SIG-M5 treated with dmso at 0.1 percent for 504 hours (cell line): ENCODE data around the gene SPEN.

Experiments used
- DNase-seq: peaks from one replicate; lab custom pipeline; 2025; ENCODE audit not compliant: unreplicated experiment; lab: John Stamatoyannopoulos, UW

The SPEN gene

DNA sequence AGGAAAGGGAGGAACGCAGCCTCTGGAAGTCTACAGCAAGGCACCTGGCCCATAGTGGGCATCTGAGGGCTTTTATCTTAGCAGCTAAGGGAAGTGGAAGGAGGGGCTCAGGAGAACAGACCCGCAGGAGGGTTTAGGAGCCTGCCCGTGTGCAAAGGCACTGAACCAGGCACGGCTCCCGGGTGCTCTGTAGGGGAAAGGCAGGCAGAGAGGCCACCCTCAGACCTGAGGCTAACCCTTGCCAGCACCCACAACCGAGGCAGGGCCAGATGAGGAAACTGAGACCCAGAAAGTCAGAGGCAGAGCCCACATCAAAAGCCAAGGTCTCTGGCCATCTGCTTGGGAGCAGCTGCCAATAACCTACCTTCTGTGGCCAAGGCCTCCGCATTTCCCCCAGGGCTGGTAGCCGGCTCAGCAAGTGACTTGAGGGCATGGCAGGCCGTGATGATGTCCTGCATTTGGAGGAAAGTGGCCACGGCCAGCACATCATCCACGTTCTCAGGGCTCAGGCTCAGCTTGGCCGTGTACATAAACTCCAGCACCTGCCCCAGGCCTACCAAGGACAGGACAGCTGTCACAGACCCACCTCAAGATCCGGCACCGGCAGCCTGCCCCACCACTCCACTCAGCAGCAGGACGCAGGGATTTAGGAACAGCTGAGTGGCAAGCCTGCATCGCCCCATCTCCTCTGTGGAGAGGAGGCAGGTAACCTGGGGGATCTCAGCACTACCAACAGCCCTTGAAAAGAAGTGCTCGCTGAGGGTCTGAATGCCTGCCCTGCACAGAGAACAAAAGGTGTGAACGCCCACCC is 99.3 kb downstream of the SPEN start:
- no peak for DNase-seq

DNA sequence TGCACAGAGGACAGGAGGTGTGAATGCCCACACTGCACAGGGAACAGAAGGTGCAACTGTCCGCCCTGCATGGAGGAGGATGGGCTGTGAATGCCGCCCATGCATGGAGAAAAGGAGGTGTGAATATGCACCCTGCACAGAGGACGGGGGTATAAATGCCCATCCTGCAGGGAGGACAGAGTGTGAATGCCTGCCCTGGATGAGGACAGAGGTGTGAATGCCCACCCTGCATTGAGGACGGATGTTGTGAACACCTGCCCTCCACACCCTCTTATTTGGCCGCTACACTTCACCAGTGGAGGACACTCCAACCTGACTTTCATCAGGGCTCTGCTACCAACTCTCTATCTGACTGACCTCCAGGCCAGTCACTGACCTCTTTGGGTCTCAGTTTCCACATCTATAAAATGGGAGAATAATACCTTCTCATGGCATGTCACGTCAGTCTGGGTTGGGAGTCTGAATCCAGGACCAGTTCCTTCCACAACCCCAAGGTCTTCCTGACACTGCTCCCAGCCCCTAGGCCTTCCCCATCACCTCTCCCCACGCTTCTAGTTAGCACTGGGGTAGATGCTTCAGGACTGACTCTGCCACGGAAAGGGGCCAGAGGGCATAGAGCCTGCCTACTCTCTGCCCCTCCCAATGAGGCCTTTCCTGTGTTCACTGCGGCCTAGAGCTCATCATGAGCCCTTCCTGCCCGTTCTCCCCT is 100.0 kb downstream of the SPEN start:
- DNase-seq = no peak

DNA sequence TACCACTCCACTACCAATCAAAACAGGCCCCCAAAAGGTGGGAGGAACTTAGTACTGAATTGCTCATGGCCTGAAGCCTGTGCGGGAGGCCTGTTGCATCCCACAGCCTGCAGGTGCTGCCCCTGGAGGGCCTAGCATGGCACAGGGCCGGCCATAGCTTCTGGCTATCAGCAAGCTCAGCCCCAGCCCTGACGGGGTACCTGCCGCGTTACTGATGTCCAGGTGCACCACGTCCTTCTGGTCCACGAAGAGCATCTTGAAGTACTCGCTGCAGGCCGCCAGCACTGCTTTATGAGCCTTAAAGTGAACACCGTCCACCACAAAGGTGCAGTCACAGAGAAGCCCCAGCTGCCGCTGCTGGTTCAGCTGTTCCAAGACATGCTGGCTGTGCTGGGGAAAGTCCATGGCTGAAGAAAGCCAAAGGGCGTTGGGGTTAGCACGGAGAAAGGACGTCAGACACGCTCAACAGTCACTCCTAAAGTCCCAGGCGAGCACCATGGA is 100.6 kb downstream of the SPEN start:
- no peak for DNase-seq

DNA sequence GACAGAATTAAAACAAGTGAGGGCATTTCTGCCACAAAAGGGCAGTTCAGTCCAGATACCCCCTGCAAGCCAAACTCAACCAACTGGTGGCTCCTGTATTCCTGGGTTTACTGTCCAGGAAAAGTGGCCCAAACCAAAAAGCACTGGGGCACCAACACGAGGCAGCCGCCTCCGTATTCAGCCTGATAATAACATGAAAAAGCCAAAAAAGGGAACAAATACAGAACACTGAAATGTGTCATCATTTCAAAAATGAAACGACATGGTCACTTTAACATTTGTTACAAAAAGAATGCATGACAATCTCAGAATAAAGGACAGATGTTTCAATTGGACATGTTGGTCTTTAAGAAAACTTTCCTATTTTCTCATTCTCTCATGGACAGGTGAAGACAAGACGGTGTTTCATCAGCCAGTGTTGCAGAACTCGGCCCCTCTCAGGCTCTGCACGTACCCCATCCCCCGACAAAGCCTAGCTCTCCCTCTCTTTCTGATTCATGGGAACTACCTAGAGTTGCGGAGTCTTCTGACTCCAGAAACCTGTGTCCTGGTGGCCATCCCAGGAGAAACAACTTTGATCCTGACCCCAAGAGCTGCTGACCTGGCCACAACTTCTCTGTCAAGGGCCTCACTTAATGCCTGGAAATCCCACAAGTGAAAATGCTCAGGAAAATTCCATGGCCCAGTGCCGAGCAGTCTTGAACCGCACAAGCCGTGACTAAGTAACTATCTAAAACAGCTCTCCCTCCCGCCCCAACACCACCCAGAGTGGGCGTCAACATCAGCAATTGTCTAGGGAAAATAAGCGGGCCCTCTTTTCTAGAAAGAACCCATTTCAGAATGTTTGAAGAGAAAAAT is 101.3 kb downstream of the SPEN start:
- DNase-seq = no peak

DNA sequence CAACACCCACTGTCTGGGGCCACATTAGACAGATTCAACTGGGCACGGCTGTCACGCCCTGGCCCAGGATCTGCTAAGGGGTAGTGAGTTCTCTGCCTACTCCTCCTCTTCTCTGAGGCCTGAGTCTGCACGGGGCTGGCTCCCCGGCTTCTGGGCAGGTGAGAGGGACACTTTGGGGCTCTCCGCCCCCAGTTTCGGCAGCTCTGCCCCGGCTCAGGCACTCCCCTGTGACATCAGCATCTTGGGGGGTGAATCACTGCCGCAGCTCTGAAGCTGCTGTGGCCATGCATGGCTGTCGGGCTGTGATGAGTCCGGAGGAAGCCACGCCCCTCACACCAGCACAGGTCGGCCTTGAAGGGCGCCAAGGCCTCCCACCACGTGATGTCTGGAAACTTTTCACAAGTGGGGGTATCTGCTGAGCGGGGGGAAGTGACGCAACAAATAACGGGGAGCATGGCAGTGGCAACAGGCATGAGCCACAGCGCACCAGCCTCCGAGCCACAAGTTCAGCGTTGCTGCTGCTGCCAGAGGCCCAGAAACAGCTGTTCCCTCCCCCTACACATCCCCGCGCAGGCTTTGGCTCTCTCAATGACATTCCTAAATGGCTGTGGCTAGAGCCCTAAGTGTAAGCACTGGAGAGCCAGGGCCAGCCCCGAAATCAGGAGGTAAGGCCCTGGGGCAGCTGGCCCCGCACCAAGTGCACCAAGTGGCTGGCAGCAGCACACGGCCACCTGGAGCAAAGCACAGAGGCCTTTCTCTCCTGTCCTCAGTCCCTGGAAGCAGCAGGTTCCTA is 102.1 kb downstream of the SPEN start:
- DNase-seq = no peak

DNA sequence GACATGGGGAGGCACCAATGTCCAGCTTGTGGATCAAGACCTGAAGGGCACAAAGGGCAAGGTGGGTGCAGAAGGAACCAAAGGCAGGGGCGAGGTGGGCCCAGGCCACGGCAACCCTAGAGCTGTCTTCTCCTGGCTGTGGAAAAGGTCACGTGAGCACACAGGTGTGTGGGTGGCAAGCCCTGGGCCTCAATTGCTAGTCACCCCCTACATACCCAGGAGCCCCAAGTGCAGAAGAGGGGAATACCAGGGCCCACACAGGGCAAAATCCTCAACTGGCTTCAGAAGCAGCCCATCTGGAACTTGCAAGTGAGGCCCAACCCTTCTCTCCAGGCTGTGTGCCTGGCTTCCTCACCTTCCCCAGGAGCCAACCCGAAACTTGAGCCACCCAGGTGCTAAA is 102.8 kb downstream of the SPEN start:
- no peak for DNase-seq

DNA sequence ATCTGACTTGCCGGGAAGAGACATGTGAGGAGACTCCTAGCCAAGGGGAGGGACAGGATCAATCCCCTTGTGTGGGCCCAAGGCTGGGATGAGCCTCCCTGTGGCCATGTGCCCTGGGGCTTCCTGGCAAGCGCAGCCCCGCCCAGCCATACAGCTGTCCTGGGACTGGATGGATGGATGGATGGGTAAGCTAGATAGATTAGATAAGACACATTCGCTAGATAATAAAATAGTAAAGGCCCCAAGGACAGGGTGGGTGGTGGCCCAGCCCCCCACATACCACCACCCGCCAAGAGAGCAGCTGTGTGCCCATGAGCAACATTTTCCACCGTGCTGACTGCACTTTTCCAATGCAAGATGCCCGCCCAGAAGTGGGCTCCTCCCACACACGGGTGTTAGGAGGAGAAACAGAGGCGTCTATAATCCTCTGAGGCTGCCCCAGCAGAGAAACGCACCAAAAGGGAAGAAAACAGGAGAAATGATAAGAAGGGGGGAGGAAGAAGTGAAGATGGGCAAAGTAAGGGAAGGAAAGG is 103.3 kb downstream of the SPEN start:
- DNase-seq = no peak

DNA sequence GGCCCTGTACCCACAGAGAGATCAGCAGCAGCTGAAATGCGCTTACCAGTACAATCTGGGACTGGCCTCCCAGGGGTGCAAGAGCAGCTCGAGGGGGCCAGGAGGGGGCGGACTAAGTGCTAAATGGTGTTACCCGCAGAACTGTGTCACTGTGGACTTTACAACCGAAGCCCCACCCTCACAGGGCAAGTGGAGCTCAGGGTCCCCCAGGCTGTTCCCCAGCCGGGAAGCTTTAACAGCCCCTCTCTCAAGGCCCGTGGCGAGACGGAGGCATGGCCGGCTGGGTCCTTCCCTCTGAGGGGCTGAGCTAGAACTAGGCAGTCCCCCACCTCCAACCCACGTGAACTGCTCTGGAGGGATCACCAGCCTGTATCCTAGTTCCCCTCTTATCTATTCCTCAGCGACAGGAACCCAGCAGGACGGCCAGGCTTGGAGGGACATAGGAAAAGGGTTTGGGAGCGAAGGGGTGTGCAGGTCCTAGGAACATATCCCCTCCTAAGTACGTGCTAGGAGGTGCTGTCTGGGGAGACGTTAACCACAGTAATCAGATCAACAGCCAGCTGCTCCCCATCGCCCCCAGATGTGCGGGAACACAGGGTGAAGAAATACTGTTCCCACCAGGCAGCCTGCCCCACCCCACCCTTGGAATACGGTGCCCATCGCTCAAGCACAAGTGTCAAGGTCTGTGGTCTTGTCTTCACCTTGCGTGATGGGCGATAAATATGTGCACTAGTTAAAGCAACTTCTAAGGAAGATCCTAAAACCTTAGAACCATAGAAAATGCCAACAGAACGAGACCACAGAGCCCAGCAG is 104.0 kb downstream of the SPEN start:
- DNase-seq = no peak

DNA sequence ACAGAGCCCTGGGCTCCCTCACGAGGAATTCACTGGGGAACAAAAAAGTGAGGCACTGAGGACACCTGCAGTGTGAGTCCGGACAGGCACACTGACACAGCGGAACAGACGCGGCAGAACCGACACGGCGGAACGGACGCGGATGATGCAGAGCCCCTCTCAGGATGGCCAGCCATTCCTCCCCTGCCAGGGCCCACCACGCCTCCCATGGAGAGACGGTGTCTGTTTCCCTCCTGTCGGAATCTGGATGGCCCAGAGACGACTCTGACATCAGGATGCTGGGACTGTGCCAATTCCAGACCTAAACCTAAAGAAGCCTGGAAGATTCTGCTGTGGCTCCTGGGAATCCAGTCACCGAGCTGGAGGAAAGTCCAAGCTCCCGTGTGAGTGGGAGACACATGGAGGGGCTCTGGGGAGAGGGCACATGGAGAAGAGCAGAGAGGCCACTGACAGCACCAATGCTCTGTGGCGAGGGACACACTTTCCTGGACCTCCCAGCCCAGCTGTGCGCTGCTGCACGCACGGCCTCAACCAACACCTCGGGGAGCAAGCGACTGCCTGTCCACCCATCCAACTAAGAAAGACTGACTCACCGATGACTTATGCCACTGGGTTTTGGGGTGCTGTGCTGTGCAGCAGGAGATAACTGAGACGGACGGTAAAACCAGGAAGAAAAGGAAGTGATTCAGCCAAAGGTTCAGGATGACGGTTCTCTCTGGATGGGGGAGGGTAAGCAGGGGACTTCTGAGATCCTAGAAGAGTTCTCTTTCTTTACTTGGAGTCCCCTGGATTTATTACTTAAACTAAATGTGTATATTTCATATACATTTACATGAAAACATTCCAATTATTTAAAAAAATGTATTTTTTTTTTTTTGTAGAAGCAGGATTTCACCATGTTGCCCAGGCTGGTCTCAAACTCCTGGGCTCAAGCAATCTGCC is 105.1 kb downstream of the SPEN start:
- peak; percentile 38 for DNase-seq

DNA sequence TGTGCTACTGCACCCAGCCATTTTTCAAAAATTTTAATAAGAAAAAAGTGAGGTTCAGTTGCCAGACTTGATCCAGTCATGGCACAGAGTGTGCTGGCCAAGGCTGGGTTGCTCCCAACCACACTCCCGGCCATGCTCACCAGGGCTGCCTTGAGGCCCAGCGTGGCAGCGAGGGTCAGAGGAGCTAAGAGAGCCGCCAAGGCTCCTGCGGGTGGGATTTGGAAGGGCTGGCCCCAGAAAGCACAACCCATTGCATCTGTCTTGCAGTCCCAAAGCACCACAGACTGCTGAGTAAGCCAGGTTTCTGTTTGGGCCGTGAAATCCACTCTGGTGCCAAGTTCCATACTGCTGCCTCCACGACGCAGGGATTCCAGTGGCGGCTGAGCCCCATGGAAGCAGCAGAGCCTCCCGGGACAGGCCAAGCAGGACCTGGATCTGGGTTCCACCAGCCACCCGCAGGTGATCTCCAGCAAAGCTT is 105.8 kb downstream of the SPEN start:
- no peak for DNase-seq

DNA sequence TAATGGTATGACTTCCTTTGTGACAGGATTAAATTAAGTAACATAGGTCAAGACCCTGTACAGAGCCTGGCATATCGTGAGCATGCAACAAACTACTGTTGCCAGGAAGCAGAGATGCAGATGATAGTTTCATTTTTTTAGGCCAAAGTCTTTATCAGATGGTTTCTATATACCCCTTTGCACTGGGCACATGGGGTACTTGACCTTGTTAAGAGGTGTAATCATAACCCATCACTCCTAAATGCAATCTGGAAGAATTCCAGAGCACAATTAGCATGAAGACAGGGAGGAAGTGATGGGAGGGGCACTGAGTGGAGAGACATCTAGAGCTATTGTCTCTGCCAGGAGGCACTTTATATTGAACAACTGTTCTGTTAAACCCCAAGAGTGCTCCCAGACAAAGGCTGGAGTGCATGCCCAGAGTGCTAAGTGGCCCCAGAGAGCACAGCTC is 106.3 kb downstream of the SPEN start:
- no peak for DNase-seq

DNA sequence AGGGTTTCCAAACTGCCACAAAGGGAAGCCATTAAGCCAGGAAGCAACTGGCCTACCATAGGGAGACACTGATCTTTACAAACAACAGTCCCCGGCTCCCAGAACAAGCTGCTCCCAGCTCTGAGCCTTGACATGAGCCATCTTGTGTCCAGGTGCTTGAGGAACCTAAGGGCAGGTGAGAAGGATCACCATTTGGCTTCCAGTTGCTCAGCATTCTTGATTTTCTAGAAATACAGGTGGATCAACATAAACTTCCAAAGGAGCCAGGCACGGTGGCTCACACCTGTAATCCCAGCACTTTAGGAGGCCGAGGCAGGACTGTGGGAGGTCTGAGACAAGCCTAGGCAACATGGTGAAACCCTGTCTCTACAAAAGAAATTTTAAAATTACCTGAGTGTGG is 106.8 kb downstream of the SPEN start:
- no peak for DNase-seq

DNA sequence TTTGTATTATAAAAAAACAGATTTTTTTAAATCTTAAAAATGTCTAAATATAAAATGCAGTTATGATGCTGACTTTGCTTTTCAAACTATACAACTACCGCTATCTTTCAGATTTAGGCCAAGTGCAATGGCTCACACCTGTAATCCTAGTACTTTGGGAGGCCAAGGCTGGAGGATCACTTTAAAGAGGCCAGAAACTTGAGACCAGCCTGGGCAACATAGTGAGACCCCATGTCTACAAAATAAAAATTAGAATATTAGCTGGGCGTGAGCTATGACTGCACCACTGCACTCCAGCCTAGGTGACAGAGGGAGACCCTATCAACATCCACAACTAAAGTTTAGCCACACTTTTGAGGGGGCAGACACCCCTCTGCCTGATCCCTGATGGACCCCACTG is 108.0 kb downstream of the SPEN start:
- DNase-seq = no peak

DNA sequence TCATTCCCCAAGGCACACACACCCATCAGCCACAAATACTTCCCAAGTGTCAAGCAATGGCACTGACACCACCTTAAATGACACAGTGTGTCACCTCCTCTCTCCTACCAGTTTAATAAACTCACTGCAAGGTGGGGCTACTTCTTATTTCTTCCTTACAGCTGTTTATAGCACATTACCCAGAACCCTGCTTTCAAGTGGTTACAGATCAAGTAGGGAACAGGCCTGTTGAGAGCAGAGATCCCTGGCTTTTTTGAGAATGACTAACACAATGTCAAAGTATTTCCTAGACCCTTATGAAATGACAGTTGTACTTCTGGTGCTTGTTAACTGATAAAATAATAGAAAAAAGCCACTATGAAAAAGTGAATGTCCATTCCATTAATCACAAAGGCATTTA is 108.6 kb downstream of the SPEN start:
- no peak for DNase-seq

DNA sequence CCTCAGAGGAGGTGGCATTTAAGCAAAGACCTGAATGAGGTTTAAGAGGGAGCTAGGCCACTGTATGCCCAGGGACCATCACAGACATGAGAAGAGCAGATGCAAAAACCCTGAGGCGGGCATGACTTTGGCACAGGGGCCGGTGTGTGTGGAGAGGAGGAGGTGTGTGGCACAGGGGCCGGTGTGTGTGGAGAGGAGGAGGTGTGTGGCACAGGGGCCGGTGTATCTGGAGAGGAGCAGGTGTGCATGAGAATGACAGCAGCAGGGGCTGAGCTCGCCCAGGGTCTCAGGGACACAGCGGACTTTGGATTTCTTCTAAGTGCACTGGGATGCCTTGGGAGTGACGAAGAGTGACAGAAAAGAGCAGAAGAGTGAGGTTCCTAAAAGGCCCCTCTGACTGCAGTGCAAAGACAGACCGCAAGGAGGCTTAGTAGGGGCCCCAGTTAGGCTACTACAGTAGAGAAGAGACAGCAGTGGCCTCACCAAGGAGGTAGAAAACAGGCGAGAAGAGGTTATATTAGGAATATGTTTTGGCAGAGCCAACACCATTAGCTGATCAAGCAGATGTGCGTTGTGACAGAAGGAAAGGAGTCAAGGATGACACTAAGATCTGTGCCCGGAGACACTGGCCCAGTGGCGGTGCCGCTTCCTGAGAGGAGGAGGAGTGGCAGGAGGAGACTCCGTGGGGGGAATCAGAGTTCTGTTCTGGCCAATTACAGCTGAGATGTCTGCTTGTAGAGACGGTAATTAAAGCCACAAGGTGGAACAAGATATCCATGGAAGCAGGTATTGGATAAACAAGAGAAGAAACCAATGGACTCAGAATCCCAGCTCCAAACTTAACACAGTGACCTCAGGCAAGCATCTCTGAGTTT is 110.0 kb downstream of the SPEN start:
- no peak for DNase-seq

DNA sequence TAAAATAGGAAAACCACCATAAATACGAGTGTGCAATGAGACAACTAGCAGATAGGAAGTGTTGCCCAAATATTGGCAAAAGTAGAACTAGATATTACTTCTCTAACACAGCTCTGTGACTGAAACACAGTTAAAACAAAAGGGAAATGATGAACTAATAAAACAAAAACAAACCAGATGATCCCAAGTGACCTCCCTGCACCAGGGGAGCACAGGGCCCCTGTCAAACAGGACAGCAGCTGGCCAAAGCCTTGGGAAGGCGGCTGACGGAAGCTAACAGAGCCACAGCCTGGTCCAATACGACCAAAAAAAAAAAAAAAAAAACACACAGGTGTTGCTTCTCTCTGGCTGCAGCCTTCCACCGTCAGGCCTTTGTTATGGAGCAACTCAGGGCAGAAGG is 110.6 kb downstream of the SPEN start:
- no peak for DNase-seq

DNA sequence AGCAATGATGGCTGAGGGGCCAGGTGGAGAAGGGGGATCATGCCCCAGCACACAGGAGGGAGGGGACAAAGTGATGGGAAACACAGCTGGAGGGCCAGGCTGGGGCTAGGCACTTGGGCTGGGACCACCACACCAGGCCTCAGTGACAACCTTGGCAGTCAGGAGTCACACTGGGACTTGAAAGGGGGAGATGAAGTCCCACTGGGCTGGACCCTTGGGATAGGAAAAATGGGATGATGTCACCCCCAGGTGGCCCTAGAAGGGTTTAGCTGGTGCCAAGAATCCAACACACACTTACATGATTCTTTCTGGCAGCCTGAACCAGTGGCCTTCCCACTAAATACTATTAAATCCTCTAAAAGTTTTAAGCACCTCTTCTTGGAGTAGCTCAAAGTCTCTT is 111.3 kb downstream of the SPEN start:
- no peak for DNase-seq
